Measurements from ENCODE around the gene FKBP1A. TPM values are rescaled to one million over a fixed set of nuclear protein-coding genes. Genes with fewer than 3 reads are reported as not detected.

Gene FKBP1A
- total RNA-seq, 1 donor from 2014 or later: 128 TPM

GRCh38 chr20:1327827-1328679 lies 64.8 kb downstream of the FKBP1A start:
- intact Hi-C loops (cut with micrococcal nuclease): loop anchor here (10.0 kb wide), 1 partner anchor 1147 kb away; the partner anchor contains the start of gene SNRPB
- Mint-ChIP-seq H3K27ac (peak overlapping the region; percentile 61), H3K36me3 (ENCODE audit: low read depth) (peaks cover 28% of the 10 kb centered on the region), H3K4me1 (peaks cover 52% of the 10 kb centered on the region), H3K27me3 (no peaks in the 10 kb centered on the region), H3K9me3 (no peaks in the 10 kb centered on the region), H3K4me3 (no peak overlapping the region)
- ChIA-PET POLR2A (interaction anchor here (1.1 kb wide), 1 partner anchor 107 kb away, joined by 3 read pairs; no protein-coding TSS in a partner anchor), CTCF (interaction anchor here (1.2 kb wide), 1 partner anchor 176 kb away, joined by 4 read pairs; no protein-coding TSS in a partner anchor)
- TF ChIP-seq CTCF (IDR thresholded peaks at IDR 0.05): no peak
- DNase-seq (peak; percentile 7), ATAC-seq (ENCODE audit: low read depth) (no peak)

- Mint-ChIP-seq H3K27ac (peak overlapping the region; percentile 46), H3K4me1 (peaks cover 52% of the 10 kb centered on the region), H3K36me3 (ENCODE audit: low read depth) (peaks cover 20% of the 10 kb centered on the region), H3K27me3 (no peaks in the 10 kb centered on the region), H3K4me3 (no peak overlapping the region), H3K9me3 (no peaks in the 10 kb centered on the region)
- DNase-seq: peak; percentile 4
- no peak for TF ChIP-seq CTCF (IDR thresholded peaks at IDR 0.05)
- intact Hi-C loops (cut with micrococcal nuclease): loop anchor here (10.0 kb wide), 1 partner anchor 1148 kb away; the partner anchor contains the start of gene SNRPB
- ChIA-PET POLR2A (interaction anchor here (1.1 kb wide), 1 partner anchor 108 kb away, joined by 3 read pairs; no protein-coding TSS in a partner anchor), CTCF (interaction anchor here (1.2 kb wide), 1 partner anchor 176 kb away, joined by 4 read pairs; no protein-coding TSS in a partner anchor)
- ATAC-seq (ENCODE audit: low read depth): no peak
These were observed 65.6 kb downstream of the FKBP1A start for GRCh38 chr20:1327241-1327653.

- intact Hi-C loops (cut with micrococcal nuclease): loop anchor here (10.0 kb wide), 1 partner anchor 1149 kb away; the partner anchor contains the start of gene SNRPB
- ChIA-PET POLR2A (interaction anchor here (0.8 to 1.9 kb wide), 6 partner anchors 10 to 141 kb away, joined by 3 to 19 read pairs (median 4); partner anchors contain the start of genes FKBP1A and NSFL1C), CTCF (interaction anchor here (1.0 kb wide), 2 partner anchors 13 to 141 kb away, joined by 3 to 5 read pairs; partner anchors contain the start of gene NSFL1C)
- DNase-seq: no peak
- H3K9me3 Mint-ChIP-seq: no peaks in the 10 kb centered on the region
- ATAC-seq (ENCODE audit: low read depth): no peak
- peaks cover 47% of the 10 kb centered on the region for H3K4me1 Mint-ChIP-seq
- no peak overlapping the region for H3K27ac Mint-ChIP-seq
- no peaks in the 10 kb centered on the region for H3K27me3 Mint-ChIP-seq
- no peak overlapping the region for H3K4me3 Mint-ChIP-seq
- peaks cover 14% of the 10 kb centered on the region for H3K36me3 Mint-ChIP-seq (ENCODE audit: low read depth)
- no peak for TF ChIP-seq CTCF (IDR thresholded peaks at IDR 0.05)
These were observed 66.6 kb downstream of the FKBP1A start for GRCh38 chr20:1326031-1326930.

GRCh38 chr20:1325173-1326030 lies 67.5 kb downstream of the FKBP1A start:
- no peak overlapping the region for H3K27ac Mint-ChIP-seq
- ATAC-seq (ENCODE audit: low read depth): peak; percentile 88
- peaks cover 38% of the 10 kb centered on the region for H3K4me1 Mint-ChIP-seq
- TF ChIP-seq CTCF (IDR thresholded peaks at IDR 0.05): no peak
- CTCF ChIA-PET: interaction anchor here (0.9 to 1.1 kb wide), 4 partner anchors 12 to 179 kb away, joined by 3 to 5 read pairs (median 3); partner anchors contain the start of gene NSFL1C
- peak; percentile 97 for DNase-seq
- peaks cover 9% of the 10 kb centered on the region for H3K36me3 Mint-ChIP-seq (ENCODE audit: low read depth)
- no peak overlapping the region for H3K4me3 Mint-ChIP-seq
- H3K27me3 Mint-ChIP-seq: no peaks in the 10 kb centered on the region
- POLR2A ChIA-PET: interaction anchor here (0.5 to 1.9 kb wide), 9 partner anchors 9 to 144 kb away, joined by 3 to 19 read pairs (median 3); partner anchors contain the start of genes FKBP1A and NSFL1C
- intact Hi-C loops (cut with micrococcal nuclease): loop anchor here (1.0 to 10.0 kb wide), 7 partner anchors 59 to 1149 kb away; partner anchors contain the start of genes FKBP1A, PSMF1, SNPH and SNRPB
- no peaks in the 10 kb centered on the region for H3K9me3 Mint-ChIP-seq

All from activated B cell treated with CpG ODN at 0.5 μM for 24 hours (primary cell).